HG02973 (cell line): ENCODE data around the gene MDN1.
A peak's percentile ranks its signal among the peaks of the same experiment; 100 is the strongest.
"Not testable (repeated sequence)": the region's sequence is repeated elsewhere in the genome, so short reads cannot be mapped to it uniquely, and the experiment has no call there.

Source experiments
- ATAC-seq: cut with Tn5 transposase; IDR thresholded peaks from one replicate; pipeline ENCODE4 v1.9.1; 2021; ENCODE audit warnings: moderate library complexity; ENCODE audit not compliant: unreplicated experiment

The MDN1 gene

GRCh38 chr6:89657445-89658158, 162.0 kb downstream of the MDN1 start:
- no peak for ATAC-seq

GRCh38 chr6:89655122-89655521, 164.5 kb downstream of the MDN1 start:
- no peak for ATAC-seq

GRCh38 chr6:89650579-89650978, 169.0 kb downstream of the MDN1 start:
- ATAC-seq = no peak

DNA sequence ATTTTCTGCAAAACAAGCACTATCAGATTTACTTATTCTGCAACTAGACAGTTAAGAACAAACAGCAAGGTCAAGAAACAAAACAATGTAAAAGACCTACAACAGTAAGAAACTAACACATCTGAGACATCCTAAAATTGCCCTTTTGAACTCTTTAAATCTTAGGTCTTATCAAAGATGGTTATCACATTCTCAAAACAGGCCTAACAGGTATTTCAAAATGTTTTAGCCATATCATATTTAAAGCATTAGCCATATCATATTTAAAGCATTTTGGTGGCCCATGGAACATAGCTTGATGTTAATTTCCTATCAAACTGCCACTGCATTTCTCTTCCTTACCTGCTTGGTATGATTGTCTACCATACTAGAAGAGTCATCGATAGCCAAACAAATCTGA, 169.9 kb downstream of the MDN1 start:
- no peak for ATAC-seq

DNA sequence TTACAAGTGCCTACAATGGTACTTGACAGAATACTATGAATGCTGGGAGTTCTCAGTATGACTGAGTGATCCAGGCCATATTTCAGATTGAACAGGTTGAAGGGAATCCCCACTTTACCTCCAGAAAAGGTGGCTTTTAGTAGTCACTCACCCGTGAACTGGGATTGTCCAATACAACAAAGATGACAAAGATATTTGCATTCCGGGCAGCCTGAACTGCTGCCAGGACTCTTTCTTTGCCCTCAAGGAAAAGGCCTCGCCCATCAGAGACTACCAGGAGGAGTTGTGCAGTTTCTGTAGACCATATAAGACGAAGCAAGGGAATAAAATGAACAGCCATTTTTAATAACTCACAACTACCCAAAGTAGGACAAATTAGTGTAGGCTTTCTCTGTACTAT, 174.7 kb downstream of the MDN1 start:
- no peak for ATAC-seq

DNA sequence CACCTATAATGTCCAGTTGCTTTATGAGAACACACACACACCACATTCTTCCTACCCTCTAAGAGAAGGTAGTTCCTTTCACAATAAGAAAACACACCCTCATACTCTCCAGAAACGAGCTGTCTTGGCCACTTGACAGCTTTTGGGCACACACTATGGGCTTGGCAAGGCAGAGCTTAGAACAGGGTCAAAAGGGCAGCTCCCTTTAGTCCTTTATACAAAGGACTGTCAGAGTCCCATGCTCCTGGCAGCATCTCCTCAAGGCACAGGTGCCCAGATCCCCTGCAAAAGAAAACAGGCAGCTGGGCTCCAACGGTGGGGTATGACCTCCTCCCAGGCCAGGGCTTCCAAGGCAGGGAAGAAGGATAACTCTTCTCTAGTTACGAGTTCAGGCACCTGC, 176.2 kb downstream of the MDN1 start:
- ATAC-seq = no peak

DNA sequence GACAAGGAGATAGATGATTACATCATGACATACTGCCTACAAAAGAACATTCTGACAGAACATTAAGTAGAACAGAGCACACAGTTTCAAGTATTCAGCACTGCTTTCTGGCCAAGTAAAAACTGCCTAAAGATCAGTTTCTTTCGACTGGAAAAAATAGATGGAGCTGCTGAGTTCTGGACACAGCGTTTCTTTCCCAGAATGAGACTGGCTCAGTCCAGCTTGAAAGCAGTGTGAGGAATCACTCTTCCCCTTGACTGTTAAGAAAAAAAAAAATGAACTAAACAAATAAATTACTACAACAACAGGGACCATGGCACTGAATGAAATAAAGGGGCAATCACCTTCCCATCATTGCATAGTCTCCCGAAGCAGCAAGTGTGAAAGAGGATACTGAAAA, 176.6 kb downstream of the MDN1 start:
- no peak for ATAC-seq

DNA sequence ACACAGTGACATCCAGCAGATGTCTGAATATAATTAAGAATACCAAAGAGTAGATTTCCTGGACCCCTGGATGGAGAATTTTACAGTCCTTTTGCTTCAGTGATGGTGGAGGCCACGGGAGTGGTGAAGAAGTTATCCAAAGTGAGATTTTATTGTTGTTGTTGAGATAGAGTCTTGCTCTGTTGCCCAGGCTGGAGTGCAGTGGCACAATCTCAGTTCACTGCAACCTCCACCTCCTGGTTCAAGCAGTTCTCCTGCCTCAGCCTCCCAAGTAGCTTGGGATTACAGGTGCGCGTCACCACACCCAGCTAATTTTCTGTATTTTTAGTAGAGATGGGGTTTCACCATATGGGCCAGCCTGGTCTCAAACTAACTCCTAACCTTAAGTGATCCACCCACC, 178.0 kb downstream of the MDN1 start:
- ATAC-seq = not testable (repeated sequence)

DNA sequence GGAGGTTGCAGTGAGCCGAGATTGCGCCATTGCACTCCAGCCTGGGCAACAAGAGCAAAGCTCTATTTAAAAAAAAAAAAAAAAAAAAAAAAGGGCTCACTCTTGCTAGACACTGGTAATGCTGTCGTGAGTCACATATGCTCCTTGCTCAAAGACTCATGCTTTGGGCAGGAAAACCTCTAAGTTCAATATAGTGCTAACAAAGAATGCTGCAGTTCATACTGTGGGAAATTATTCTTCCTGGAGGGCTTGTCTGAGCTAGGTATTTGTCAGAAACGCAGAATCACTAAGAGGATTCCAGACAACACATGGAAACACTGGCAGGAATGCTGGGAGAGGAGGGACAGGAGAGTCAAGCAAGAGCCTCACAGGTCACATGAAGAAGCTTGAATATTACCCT, 178.8 kb downstream of the MDN1 start:
- no peak for ATAC-seq

- ATAC-seq = peak; percentile 97
Observed at GRCh38 chr6:89638320-89639195, 181.0 kb downstream of the MDN1 start, which contains the start of gene LYRM2. LYRM2 (minus strand) TSS chr6:89638747; CDS start chr6:89638716, 31 bp downstream.

DNA sequence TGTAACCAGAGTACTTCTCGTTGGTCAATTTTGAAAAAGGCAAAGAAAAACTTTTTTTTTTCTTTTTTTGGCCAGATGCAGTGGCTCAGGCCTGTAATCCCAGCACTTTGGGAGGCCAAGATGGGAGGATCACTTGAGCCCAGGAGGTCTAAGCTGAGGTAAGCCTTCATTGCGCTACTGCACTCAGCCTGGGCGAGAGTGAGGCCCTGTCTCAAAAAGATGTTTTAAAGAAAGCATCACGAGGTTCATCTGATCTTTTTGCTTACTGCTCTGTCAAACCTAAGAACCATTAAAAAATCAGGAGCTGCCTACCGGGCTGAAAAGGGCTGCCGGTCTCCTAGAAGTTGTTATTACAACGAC, 181.7 kb downstream of the MDN1 start:
- peak; percentile 7 for ATAC-seq

DNA sequence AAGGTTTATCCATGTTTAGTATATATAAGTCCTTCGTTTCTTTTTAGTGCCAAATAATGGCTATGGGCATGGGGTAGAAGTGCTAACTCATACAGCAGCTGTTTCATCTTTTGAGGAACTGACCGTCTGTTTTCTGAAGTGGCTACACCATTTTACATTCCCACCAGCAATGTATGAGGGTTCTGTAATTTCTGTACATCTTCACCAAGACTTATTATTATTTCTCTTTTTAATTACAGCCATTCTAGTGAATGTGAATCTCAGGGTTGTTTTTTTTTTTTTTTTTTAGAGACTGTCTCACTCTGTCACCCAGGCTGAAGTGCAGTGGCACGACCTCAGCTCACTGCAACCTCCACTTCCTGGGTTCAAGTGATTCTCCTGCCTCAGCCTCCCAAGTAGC, 183.2 kb downstream of the MDN1 start:
- ATAC-seq = not testable (repeated sequence)

DNA sequence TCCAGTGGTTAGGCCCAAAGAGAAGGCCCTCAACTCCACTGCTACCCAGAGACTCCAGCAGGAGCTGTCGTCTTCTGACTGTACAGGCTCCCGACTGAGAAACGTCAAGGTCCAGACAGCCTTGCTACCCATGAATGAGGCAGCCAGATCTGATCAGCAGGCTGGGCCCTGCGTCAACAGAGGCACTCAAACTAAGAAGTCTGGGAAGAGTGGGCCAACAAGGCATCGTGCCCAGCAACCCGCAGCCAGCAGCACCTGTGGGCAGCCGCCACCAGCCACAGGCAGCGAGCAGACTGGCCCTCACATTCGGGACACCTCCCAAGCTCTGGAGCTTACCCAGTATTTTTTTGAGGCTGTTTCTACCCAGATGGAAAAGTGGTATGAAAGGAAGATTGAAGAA, 189.1 kb downstream of the MDN1 start:
- ATAC-seq = no peak

- no peak for ATAC-seq
Observed at GRCh38 chr6:89623749-89624148, 195.8 kb downstream of the MDN1 start.

DNA sequence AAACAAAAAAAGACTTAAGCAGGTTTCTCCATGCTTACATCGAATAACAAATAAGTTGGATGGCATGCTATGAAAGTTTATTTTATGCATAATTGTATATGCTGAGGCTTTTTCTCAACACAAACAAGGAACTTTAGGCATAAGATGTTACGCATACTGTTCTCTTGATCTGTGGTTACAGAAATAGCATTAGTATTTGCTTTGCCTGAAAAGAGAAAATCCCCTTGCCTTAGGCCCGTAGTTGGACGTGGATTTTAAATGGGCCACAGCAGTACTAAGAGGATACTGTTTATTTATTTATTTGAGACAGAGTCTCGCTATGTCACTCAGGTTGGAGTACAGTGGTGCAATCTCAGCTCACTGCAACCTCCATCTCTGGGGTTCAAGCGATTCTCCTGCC, 200.0 kb downstream of the MDN1 start:
- no peak for ATAC-seq

DNA sequence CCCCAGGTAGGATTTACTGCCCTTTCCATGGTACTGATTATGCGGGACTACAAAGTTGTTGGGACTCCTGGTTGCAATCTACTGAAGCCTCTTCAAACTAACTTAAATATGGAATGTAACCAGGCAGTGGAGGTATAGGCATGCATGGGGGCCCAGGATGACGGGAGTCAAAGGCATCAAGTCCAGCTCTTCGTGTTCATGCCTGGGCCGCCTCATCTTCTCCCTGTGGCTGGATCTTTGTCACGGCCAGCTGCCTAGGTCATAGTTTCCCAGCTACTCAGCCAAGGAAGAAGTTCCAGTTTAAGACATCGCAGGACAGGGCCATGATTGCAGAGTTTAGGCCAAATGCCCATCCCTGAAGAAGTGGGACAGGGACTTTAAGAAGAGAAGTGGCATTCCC, 201.6 kb downstream of the MDN1 start:
- ATAC-seq = no peak

GRCh38 chr6:89616531-89616930, 203.1 kb downstream of the MDN1 start:
- ATAC-seq = no peak

- no peak for ATAC-seq
Observed at GRCh38 chr6:89615882-89616281, 203.7 kb downstream of the MDN1 start.

GRCh38 chr6:89613790-89614189, 205.8 kb downstream of the MDN1 start:
- ATAC-seq = no peak

GRCh38 chr6:89612121-89612520, 207.5 kb downstream of the MDN1 start:
- ATAC-seq = no peak

DNA sequence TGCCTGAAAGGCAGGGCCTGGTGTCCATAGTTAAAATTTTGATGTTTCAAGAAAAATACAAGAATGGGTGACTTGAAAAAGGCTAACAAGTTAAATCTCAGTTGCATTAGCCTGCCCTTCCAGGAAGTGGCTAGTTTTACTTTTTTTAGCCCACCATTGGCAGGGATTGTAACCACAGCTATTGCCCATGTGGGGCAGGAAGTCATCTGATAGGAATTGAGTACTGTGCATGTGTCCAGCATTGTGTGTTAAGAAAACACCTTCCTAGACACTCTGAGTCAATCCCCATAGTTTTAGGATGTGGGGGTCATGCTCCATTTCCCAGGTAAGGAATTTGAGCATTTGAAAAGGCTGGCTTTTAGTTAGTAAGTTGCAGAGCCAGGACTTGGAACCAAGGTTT, 207.9 kb downstream of the MDN1 start:
- no peak for ATAC-seq

DNA sequence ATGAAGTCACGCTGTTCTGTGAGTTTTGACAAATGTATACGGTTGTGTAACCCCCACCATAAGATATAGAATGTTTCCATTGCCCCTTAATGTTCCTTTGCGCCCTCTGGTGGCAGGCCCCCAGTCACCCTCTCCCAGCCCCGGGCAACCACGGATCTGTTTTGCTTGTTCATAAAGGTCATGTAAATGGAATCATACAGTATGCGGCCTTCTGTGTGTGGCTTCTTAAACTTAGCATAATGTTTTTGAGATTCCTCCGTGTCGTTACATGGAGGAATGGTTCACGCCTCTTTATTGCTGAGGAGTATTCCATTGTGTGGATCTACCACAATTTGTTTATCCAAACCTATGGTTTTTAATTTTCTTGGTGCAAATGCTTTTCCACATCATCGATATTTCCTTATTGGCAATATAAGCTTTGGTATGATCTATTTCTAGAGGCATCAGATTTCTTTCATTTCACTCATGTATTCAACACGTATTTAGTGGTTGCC, 209.4 kb downstream of the MDN1 start:
- ATAC-seq = peak; percentile 59
